Fibroblast of mammary gland (primary cell): Measurements from ENCODE around the gene PIP5K1A.

Experiments used
- DNase-seq: peaks from one replicate; pipeline ENCODE4 v3.0.0-alpha.2; 2010; ENCODE audit warnings: low read depth
- H3K4me3 ChIP-seq: 2 replicates; pipeline ENCODE4 v1.5.1; 2011; ENCODE audit warnings: low read depth, mild to moderate bottlenecking, low read length, moderate library complexity; ENCODE audit not compliant: control insufficient read depth
- TF ChIP-seq, protein P1 (sequence below): conservative IDR thresholded peaks from 2 replicates; pipeline ENCODE4 v1.5.1; 2011; ENCODE audit warnings: low read depth, low read length, inconsistent platforms; ENCODE audit not compliant: control insufficient read depth, insufficient read depth

The PIP5K1A gene, protein sequence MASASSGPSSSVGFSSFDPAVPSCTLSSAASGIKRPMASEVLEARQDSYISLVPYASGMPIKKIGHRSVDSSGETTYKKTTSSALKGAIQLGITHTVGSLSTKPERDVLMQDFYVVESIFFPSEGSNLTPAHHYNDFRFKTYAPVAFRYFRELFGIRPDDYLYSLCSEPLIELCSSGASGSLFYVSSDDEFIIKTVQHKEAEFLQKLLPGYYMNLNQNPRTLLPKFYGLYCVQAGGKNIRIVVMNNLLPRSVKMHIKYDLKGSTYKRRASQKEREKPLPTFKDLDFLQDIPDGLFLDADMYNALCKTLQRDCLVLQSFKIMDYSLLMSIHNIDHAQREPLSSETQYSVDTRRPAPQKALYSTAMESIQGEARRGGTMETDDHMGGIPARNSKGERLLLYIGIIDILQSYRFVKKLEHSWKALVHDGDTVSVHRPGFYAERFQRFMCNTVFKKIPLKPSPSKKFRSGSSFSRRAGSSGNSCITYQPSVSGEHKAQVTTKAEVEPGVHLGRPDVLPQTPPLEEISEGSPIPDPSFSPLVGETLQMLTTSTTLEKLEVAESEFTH

DNA sequence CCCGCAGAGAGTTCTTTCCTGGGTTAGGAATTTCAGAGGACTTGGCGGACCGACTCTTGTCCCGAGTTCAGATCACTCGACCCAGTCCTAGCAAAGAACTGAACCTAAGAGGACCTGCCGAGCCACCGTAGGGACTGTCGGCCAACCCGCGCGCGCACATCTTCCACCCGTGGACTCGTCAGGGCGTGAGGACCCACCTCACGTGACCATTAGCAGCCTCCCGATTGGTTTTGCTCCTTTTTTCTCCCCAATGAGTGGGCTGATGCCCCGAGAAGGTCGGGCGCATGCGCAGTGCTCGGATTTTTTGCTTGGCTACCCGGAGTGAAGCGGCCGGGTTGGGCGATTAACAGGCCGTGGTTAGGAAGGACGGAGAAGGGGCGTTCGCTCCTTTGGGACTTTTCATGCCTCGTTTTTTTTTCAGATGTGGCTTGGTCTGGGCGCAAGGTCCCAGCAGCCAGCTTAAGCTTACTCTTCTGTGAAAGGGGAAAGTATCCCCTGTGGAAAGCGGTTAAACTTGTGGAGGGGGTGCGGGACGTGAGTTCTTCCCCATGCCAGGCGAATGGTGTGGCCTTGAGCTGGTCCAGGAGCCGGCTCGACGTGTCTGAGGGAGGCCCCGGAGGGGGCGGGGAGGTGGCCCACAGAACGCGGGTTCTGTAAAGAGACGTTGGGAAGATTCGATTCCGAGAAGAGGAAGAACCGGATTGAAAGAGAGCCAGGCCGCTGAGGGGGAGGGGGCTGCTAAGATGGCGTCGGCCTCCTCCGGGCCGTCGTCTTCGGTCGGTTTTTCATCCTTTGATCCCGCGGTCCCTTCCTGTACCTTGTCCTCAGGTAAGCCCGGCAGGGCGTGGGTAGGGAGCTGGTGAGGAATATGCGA, at the start of gene PIP5K1A:
Gene PIP5K1A, plus strand, starts transcription at position 299 of the 874 bp plus-strand sequence. Its CDS starts 445 bp downstream, at position 744.
- peak; percentile 97 for DNase-seq
- TF ChIP-seq, protein P1, sequence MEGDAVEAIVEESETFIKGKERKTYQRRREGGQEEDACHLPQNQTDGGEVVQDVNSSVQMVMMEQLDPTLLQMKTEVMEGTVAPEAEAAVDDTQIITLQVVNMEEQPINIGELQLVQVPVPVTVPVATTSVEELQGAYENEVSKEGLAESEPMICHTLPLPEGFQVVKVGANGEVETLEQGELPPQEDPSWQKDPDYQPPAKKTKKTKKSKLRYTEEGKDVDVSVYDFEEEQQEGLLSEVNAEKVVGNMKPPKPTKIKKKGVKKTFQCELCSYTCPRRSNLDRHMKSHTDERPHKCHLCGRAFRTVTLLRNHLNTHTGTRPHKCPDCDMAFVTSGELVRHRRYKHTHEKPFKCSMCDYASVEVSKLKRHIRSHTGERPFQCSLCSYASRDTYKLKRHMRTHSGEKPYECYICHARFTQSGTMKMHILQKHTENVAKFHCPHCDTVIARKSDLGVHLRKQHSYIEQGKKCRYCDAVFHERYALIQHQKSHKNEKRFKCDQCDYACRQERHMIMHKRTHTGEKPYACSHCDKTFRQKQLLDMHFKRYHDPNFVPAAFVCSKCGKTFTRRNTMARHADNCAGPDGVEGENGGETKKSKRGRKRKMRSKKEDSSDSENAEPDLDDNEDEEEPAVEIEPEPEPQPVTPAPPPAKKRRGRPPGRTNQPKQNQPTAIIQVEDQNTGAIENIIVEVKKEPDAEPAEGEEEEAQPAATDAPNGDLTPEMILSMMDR: no peak
- H3K4me3 ChIP-seq: peak within 1 kb of the TSS; percentile 100

DNA sequence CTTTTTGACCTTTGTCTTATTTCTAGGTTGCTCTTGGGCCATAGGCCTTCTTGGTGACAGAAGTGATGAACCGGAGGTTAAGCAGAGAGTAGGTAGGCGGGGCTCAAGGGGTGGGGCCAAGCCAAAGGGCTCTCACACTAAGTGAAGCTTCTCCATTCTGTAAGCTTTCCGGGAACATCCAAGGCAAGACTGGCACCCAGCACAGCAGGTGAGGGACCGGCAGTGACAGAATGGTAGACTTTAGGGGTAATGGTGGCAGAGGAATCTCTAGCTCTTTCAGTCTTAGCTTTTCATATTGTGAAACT, 41.9 kb upstream of the PIP5K1A start, which contains the start of gene TNFAIP8L2:
Gene TNFAIP8L2, plus strand, starts transcription at position 135 of the 305 bp plus-strand sequence. CDS start 2,049 bp downstream, outside the sequence.
- DNase-seq: no peak
- TF ChIP-seq, protein P1: no peak
- H3K4me3 ChIP-seq: no peak within 1 kb of the TSS

DNA sequence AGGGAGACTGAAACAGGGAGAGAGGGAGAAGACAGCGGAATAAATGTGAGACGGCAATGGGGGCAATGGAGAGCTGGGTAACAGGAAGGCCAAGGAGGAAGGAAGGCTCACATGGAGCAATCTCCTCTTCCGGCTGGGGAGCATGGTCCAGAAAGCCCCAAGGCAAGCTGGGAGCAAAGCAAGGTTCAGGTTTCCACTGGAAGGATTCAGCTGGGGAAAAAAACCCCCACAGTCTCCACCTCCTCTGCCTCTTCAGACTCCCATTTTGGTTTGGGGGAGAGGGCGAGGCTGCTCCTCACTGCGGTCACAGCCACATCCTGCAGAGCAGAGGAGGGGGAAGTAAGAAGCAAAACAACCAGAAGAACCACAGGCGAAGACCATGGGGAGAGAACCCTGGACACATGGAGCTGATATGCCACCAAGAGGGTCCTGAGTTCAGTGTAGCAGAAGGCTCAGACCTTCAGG, 41.3 kb upstream of the PIP5K1A start:
- H3K4me3 ChIP-seq: no peak overlapping the region
- DNase-seq: no peak

DNA sequence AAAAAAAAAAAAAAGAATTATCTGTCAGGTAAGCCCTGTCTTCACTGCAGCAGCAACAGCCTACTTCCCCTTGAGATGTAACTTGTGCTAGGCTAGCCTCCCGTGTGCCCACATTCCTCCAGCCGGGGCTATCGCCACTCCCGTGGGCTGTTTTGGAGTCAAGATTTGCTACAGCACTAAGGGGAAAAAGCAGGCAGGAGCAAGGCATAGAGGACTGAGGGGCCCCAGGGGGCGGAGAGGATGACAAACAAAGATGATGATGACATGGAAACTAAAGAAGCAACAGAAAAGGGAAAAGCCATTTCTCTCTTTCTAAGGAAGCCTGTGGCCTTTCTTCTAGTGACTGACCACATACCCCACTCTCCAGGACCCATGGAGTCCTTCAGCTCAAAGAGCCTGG, 40.0 kb upstream of the PIP5K1A start:
- H3K4me3 ChIP-seq: no peak overlapping the region
- no peak for DNase-seq
- TF ChIP-seq, protein P1: no peak

More for the DNA sequence above, 41.3 kb upstream of the PIP5K1A start:
- TF ChIP-seq, protein P1: no peak

DNA sequence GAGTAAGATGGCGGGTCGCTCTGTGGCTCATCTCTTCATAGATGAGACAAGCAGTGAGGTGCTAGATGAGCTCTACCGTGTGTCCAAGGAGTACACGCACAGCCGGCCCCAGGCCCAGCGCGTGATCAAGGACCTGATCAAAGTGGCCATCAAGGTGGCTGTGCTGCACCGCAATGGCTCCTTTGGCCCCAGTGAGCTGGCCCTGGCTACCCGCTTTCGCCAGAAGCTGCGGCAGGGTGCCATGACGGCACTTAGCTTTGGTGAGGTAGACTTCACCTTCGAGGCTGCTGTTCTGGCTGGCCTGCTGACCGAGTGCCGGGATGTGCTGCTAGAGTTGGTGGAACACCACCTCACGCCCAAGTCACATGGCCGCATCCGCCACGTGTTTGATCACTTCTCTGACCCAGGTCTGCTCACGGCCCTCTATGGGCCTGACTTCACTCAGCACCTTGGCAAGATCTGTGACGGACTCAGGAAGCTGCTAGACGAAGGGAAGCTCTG, 39.6 kb upstream of the PIP5K1A start:
- TF ChIP-seq, protein P1: no peak
- no peak overlapping the region for H3K4me3 ChIP-seq
- DNase-seq: no peak

DNA sequence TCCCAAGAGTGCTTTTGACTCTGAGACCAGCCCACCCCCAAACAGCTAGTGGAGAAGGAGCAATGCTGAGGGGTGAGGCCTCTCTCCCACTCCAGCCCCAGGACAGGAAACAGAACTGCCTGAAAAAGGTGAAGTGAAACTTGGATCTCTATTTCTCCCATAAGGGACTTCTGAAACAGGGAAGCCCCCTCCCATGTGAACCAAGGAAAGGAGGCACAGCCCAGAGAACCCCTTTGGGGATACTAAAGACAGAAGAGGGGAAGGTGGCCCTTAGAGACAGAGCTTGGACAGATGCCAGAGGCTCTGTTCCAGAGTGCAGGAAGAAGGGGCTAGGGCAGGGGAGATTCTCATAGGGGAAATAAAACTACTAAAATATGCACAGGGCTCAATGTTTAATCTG, 39.0 kb upstream of the PIP5K1A start:
- TF ChIP-seq, protein P1: no peak
- H3K4me3 ChIP-seq: no peak overlapping the region
- no peak for DNase-seq
